Measurements from ENCODE around the gene CHCHD2. TPM values are rescaled to one million over a fixed set of nuclear protein-coding genes. Genes with fewer than 3 reads are reported as not detected.

CHCHD2 gene
- 160 TPM for total RNA-seq

DNA sequence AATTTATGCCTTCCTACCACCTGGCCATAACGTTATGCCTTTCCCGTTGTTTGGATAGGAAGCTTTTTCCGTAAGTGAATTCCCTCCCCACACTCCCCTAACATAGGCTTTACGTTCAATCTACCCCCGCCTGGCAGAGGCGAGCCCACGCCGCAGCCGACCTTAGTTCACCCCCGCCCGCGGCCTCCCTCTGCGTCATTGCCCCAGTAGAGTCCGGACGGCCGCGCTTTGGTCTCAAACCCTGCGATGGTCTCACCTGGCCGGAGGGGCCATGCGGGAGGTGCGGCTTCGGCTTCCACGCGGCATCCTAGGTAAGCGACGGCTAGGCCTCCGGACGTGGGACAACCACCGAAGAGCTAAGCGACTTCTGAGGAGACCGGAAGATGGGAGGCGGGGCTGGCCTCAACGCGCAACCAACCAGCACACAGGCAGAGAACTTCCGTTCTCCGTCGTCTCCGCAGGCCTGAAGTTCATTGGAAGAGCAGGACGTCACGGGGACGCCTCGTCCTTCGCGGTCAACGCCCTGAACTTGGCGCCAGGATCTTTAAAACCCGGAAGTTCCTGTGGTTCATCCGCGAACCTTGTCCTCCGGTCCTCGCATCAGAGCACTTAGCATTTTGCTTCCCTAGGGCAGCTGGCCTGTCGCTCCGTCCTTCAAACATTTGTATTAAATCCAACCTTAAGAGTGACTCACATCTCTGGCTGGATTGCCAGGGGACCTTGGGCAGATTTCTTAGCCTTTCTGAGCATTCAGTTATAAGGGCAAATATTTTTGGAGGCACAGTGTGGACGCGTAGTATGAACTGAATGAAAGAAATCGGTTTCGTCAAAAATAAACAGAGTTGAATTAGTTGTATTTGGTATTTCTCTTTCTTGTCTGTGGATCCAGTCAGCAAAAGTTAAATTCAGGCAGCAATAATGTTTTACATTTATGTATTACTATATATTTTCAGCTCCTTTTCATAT lies at the start of gene CHCHD2:
Gene CHCHD2, minus strand, starts transcription at position 369 of the 966 bp plus-strand sequence. Its CDS starts 63 bp downstream, at position 306.

GRCh38 chr7:56115852-56116538 lies 9.7 kb upstream of the CHCHD2 start, which contains the start of gene NUPR2:
NUPR2 (minus strand) TSS chr7:56116417; CDS start chr7:56116314, 103 bp downstream.

DNA sequence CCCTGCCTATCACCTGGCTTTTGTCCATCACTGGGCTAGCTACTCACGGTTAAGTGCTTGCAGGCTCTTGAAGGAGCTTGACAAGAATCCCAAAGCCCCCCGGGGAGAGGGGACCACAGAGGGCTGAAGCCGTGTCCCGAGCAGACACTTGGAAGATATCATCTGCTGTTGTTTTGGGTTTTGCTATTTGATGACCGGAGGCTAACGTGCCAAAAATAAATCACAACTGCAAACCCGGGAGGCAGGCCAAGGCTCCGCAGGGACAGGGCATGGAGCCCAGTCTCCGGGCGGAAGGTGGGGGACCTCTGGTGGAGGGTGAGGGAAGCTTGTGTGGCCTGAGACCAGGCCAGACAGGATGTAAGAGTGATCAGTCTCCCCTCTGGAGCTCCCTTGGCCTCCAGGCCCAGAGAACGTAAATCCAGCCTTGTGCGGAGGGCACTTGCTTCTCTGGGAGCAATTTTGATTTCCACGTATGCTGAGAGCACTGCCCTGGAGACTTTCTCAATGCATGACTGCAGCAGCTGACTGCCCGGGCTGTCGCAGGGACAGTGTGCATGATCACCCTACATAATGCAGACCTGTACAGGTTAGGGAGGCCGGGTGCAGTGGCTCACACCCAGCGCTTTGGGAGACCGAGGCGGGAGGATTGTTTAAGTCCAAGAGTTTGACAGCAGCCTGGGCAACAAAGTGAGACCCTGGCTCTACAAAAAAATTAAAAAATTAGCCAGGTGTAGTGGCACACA lies 13.3 kb downstream of the CHCHD2 start, which contains the start of gene PHKG1:
Gene PHKG1, minus strand, starts transcription at position 164 of the 743 bp plus-strand sequence. CDS start 4,011 bp downstream, outside the sequence.

GRCh38 chr7:56063882-56064625 lies 42.2 kb downstream of the CHCHD2 start, which contains the start of gene SUMF2:
SUMF2 (plus strand) TSS chr7:56064286; CDS start chr7:56064312, 26 bp downstream.

Small RNA genes within 50 kb of the gene (small RNA-seq; reads per million reads assigned to genes)
- gene SNORA15 (not detected), gene SNORA22B (not detected)

Other genes with a start within 250 kb of the CHCHD2 start
- under 0.01 TPM for gene SEPTIN14, start 243.7 kb downstream of the CHCHD2 start, total RNA-seq
- gene ZNF713, start 219.0 kb downstream of the CHCHD2 start, total RNA-seq: 54.4 TPM
- gene MRPS17, start 154.6 kb downstream of the CHCHD2 start, total RNA-seq: 27.7 TPM
- 58.6 TPM for gene NIPSNAP2, start 141.9 kb downstream of the CHCHD2 start, total RNA-seq
- 28.8 TPM for gene PSPH, start 55.0 kb downstream of the CHCHD2 start, total RNA-seq
- gene CCT6A, start 54.7 kb downstream of the CHCHD2 start, total RNA-seq: 182 TPM
- gene SUMF2, start 42.2 kb downstream of the CHCHD2 start, total RNA-seq: 103 TPM
- 7.2 TPM for gene PHKG1, start 13.5 kb downstream of the CHCHD2 start, total RNA-seq
- gene NUPR2, start 9.9 kb upstream of the CHCHD2 start, total RNA-seq: 3.0 TPM

All from diencephalon (tissue), 1 donor.